Measurements from ENCODE around the gene PPM1D.
A peak's percentile ranks its signal among the peaks of the same experiment; 100 is the strongest.

DNA sequence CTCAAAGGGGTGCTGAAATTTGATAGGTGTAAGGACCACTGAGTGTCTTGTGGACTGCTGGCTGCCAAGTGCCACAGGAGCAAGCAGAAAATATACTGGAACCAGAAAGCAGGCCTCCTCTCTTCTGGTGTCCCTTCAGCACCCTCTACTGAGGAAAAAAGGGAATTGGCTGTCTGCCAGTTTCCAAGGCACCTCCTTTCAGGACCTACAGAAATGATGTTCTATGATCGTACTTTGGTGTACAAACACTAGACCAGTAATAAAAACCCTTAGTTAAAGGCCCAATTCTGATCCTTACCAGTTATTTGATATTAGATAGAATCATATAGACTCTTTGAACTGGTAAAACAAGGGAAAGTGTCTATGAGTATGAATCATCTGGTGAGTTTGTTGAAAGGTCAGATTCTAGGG is 41.8 kb downstream of the PPM1D start:
- TF ChIP-seq, protein P1, sequence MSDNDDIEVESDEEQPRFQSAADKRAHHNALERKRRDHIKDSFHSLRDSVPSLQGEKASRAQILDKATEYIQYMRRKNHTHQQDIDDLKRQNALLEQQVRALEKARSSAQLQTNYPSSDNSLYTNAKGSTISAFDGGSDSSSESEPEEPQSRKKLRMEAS (IDR thresholded peaks at IDR 0.05), result no peak
- TF ChIP-seq, protein P2, sequence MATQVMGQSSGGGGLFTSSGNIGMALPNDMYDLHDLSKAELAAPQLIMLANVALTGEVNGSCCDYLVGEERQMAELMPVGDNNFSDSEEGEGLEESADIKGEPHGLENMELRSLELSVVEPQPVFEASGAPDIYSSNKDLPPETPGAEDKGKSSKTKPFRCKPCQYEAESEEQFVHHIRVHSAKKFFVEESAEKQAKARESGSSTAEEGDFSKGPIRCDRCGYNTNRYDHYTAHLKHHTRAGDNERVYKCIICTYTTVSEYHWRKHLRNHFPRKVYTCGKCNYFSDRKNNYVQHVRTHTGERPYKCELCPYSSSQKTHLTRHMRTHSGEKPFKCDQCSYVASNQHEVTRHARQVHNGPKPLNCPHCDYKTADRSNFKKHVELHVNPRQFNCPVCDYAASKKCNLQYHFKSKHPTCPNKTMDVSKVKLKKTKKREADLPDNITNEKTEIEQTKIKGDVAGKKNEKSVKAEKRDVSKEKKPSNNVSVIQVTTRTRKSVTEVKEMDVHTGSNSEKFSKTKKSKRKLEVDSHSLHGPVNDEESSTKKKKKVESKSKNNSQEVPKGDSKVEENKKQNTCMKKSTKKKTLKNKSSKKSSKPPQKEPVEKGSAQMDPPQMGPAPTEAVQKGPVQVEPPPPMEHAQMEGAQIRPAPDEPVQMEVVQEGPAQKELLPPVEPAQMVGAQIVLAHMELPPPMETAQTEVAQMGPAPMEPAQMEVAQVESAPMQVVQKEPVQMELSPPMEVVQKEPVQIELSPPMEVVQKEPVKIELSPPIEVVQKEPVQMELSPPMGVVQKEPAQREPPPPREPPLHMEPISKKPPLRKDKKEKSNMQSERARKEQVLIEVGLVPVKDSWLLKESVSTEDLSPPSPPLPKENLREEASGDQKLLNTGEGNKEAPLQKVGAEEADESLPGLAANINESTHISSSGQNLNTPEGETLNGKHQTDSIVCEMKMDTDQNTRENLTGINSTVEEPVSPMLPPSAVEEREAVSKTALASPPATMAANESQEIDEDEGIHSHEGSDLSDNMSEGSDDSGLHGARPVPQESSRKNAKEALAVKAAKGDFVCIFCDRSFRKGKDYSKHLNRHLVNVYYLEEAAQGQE (IDR thresholded peaks at IDR 0.05; ENCODE audit: low read depth), result no peak
- TF ChIP-seq RAD21 (IDR thresholded peaks at IDR 0.05; ENCODE audit: low read depth) (peak; percentile 50), CREB1 (IDR thresholded peaks at IDR 0.05; ENCODE audit: low read depth) (no peak), CEBPB (IDR thresholded peaks at IDR 0.05) (no peak), USF1 (IDR thresholded peaks at IDR 0.05) (no peak), EP300 (IDR thresholded peaks at IDR 0.05; ENCODE audit: borderline replicate concordance) (no peak), TAF1 (IDR thresholded peaks at IDR 0.05; ENCODE audit: low read depth) (no peak)
